COLO668 (cell line): ENCODE measurements around the gene PTPN23.
"Not testable (repeated sequence)": the region's sequence is repeated elsewhere in the genome, so short reads cannot be mapped to it uniquely, and the experiment has no call there.

Experiments used
- DNase-seq: peaks from one replicate; lab custom pipeline; 2025; ENCODE audit not compliant: unreplicated experiment; lab: John Stamatoyannopoulos, UW

PTPN23 gene, protein sequence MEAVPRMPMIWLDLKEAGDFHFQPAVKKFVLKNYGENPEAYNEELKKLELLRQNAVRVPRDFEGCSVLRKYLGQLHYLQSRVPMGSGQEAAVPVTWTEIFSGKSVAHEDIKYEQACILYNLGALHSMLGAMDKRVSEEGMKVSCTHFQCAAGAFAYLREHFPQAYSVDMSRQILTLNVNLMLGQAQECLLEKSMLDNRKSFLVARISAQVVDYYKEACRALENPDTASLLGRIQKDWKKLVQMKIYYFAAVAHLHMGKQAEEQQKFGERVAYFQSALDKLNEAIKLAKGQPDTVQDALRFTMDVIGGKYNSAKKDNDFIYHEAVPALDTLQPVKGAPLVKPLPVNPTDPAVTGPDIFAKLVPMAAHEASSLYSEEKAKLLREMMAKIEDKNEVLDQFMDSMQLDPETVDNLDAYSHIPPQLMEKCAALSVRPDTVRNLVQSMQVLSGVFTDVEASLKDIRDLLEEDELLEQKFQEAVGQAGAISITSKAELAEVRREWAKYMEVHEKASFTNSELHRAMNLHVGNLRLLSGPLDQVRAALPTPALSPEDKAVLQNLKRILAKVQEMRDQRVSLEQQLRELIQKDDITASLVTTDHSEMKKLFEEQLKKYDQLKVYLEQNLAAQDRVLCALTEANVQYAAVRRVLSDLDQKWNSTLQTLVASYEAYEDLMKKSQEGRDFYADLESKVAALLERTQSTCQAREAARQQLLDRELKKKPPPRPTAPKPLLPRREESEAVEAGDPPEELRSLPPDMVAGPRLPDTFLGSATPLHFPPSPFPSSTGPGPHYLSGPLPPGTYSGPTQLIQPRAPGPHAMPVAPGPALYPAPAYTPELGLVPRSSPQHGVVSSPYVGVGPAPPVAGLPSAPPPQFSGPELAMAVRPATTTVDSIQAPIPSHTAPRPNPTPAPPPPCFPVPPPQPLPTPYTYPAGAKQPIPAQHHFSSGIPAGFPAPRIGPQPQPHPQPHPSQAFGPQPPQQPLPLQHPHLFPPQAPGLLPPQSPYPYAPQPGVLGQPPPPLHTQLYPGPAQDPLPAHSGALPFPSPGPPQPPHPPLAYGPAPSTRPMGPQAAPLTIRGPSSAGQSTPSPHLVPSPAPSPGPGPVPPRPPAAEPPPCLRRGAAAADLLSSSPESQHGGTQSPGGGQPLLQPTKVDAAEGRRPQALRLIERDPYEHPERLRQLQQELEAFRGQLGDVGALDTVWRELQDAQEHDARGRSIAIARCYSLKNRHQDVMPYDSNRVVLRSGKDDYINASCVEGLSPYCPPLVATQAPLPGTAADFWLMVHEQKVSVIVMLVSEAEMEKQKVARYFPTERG (N-terminal part only)

GRCh38 chr3:47380601-47381316, at the start of gene PTPN23:
PTPN23 (plus strand) TSS chr3:47381021; CDS start chr3:47381097, 76 bp downstream.
- DNase-seq: peak; percentile 96

- no peak for DNase-seq
Measured at GRCh38 chr3:47333907-47334306, 46.9 kb upstream of the PTPN23 start.

- no peak for DNase-seq
Measured at GRCh38 chr3:47337656-47338055, 43.2 kb upstream of the PTPN23 start.

- DNase-seq: no peak
Measured at GRCh38 chr3:47339951-47340350, 40.9 kb upstream of the PTPN23 start.

DNA sequence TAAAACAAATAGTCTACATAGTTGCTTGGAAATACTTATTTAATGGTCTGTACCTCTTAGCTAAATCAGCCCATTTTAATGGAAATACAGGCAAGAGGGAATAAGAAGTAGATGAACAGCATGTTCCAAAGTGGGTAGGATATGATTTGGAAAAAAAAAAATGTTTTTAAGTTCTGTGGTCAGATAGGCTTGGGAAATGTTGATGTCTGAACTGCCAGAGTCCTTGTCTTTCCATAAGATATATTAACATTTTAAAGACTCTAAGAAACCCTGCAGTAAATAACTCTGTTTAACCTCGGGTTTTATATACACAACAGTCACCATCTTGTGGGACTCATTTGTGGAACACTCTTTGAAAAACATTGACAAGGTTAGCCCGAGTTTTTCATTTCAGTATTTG, 40.0 kb upstream of the PTPN23 start:
- no peak for DNase-seq

GRCh38 chr3:47342151-47342550, 38.7 kb upstream of the PTPN23 start:
- DNase-seq: no peak

- no peak for DNase-seq
Measured at GRCh38 chr3:47342812-47343211, 38.0 kb upstream of the PTPN23 start.

GRCh38 chr3:47343471-47343971, 37.3 kb upstream of the PTPN23 start:
- DNase-seq: no peak

GRCh38 chr3:47344971-47345370, 35.9 kb upstream of the PTPN23 start:
- no peak for DNase-seq

- DNase-seq: no peak
Measured at GRCh38 chr3:47347217-47347801, 33.5 kb upstream of the PTPN23 start.

GRCh38 chr3:47348411-47349154, 32.2 kb upstream of the PTPN23 start:
- DNase-seq: no peak

DNA sequence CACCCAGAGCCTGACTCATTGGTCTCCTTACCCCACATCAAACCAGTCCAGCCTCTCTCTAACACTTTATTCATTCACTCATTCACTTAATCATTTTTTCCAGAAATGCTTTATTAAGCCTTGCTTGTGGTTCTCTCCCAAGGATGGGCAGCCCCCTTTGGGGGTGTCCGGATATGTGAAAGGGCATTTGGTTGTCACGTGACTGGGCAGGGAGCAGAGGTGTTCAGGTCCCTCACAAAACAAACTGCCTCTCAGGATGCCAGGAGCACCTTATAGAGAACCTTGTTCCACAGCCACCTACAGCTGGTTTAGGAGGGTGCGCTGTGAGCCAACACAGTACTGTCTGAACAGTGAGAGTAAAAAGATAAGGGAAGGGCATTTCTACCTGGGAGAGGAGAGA, 25.8 kb upstream of the PTPN23 start:
- DNase-seq: no peak

DNA sequence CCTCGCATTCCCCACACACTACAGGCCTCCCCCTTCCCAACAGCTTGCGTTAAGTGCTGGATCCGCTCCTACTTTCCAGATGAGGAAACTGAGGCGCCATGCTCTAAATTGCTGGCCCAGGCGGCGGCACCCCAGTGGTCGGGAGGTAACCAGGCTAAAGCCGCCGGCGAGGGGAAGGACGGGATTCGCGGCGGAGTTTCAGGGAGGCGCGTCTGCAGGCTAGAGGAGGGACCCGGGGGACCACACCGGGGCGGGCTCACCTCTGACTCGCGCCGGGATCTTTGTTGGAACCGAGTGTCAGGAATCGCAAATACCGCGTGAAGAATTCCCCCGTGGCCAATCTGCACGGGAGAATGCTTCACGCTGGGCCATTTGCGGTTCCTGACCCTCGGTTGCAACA, 24.6 kb upstream of the PTPN23 start:
- DNase-seq: no peak

GRCh38 chr3:47359323-47359722, 21.5 kb upstream of the PTPN23 start:
- no peak for DNase-seq

- DNase-seq: not testable (repeated sequence)
Measured at GRCh38 chr3:47360110-47360517, 20.7 kb upstream of the PTPN23 start.

GRCh38 chr3:47362701-47363100, 18.1 kb upstream of the PTPN23 start:
- DNase-seq: no peak

- DNase-seq: no peak
Measured at GRCh38 chr3:47365213-47366153, 15.3 kb upstream of the PTPN23 start.

- no peak for DNase-seq
Measured at GRCh38 chr3:47366833-47367232, 14.0 kb upstream of the PTPN23 start.
